ENCODE data around the gene SYT12. TPM values are rescaled to one million over a fixed set of nuclear protein-coding genes. Genes with fewer than 3 reads are reported as not detected.
A peak's percentile ranks its signal among the peaks of the same experiment; 100 is the strongest.
"Not testable (repeated sequence)": the region's sequence is repeated elsewhere in the genome, so short reads cannot be mapped to it uniquely, and the experiment has no call there.

The SYT12 gene
- total and polyA plus RNA-seq, 2 of the 13 experiments (the other 11 are each of a cell fraction or from before 2014, with no cell fraction given), result 0.01 to 0.02 TPM

GRCh38 chr11:67002921-67003411 is 20.0 kb upstream of the SYT12 start (continued):
- TF ChIP-seq ZNF512B (CRISPR knock-in tag; IDR thresholded peaks at IDR 0.05; ENCODE audit: borderline replicate concordance) (peak; percentile 87; the same call in 1 of the 2 replicates), SIN3B (IDR thresholded peaks at IDR 0.05; ENCODE audit: low read length) (no peak), THAP9 (CRISPR knock-in tag; IDR thresholded peaks at IDR 0.05; ENCODE audit: borderline replicate concordance) (no peak), LRRFIP1 (CRISPR knock-in tag; conservative IDR thresholded peaks at IDR 0.05) (no peak), RBFOX2 (IDR thresholded peaks at IDR 0.05; ENCODE audit: low read depth, low read length) (no peak), GATAD2A (CRISPR knock-in tag; IDR thresholded peaks at IDR 0.05) (peak; percentile 63; the same call in 1 of the 2 replicates), ZBTB7A (CRISPR knock-in tag; IDR thresholded peaks at IDR 0.05) (0 out of 2 replicates have a peak, but pooled peaks have one; percentile 31), DNMT1 (CRISPR knock-in tag; IDR thresholded peaks at IDR 0.05) (no peak), ZMYM2 (CRISPR knock-in tag; IDR thresholded peaks at IDR 0.05) (peak; percentile 53; the same call in 1 of the 2 replicates), ELF3 (CRISPR knock-in tag; IDR thresholded peaks at IDR 0.05) (0 out of 2 replicates have a peak, but pooled peaks have one; percentile 38), SP1 (IDR thresholded peaks at IDR 0.05) (no peak), SP1 (CRISPR knock-in tag; IDR thresholded peaks at IDR 0.05) (no peak)

- H3K36me3 ChIP-seq (replicated peaks in 1 of 2; ENCODE audit: control insufficient read depth in 1 of 2, insufficient read depth in 2 of 2, low read length in 2 of 2); intact Hi-C loops (cut with micrococcal nuclease; ENCODE audit: unreplicated experiment); H3K27ac ChIP-seq (ENCODE audit: extremely low read length, insufficient read depth, low read length); H3K9ac ChIP-seq (ENCODE audit: insufficient read depth, low read depth, low read length); H3K27me3 ChIP-seq (ENCODE audit: control insufficient read depth in 1 of 2, insufficient read depth in 2 of 2, low read length in 2 of 2); H3K4me2 ChIP-seq (ENCODE audit: low read depth, low read length); H2AFZ ChIP-seq (ENCODE audit: low read length); ATAC-seq; FAIRE-seq; H3K79me2 ChIP-seq (ENCODE audit: insufficient read depth, low read length); CTCF ChIA-PET (ENCODE audit: low intra/inter-chr PET ratio, low total read pairs); POLR2A ChIA-PET; in situ Hi-C loops (cut with HindIII; ENCODE audit: extremely low pct_ligation_motif_present, low pct_unique_long_range_greater_than_20kb); BruUV-seq (replicated peaks); DNase-seq (ENCODE audit: low spot score); H3K9me3 ChIP-seq (ENCODE audit: low read length); H3K4me3 ChIP-seq (replicated peaks in 1 of 3; ENCODE audit: insufficient read depth in 1 of 3, low read depth in 2 of 3, low read length in 3 of 3); H4K20me1 ChIP-seq (ENCODE audit: insufficient read depth, low read length): not testable (repeated sequence)
- WGBS (ENCODE audit: low lambda C conversion rate), result 88% methylated on average over 8 of the region's 8 CpGs
- peaks cover 46% of the 10 kb centered on the region for H3K4me1 ChIP-seq (ENCODE audit: insufficient read depth, low read length)
Observed at GRCh38 chr11:67005200-67005599, 17.7 kb upstream of the SYT12 start.

All from HepG2 (cell line).